Measurements from ENCODE around the gene STX3. TPM values are rescaled to one million over a fixed set of nuclear protein-coding genes. Genes with fewer than 3 reads are reported as not detected.

STX3 gene
- total and polyA plus RNA-seq, 2 experiments from 2014 or later, result 19.0 to 65.5 TPM

DNA sequence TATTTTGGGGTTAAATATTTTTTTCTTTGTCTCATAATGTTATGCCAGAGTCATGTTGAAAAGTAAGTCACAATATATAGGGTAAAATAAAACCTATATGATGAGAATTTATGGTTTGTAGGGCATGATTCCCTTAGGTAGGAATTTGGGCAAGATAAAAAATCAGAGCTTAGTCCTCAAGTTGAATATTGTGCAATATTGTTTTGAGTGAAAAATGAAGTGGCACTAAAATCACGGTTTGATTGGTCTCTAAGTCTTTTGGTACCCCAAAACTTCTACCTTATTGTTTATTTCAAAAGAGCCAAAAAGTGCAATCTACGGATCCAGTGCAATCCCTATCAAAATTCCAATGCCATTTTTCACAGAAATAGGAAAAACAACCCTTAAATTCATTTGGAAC is 57.0 kb downstream of the STX3 start:
- TF ChIP-seq, protein P1, sequence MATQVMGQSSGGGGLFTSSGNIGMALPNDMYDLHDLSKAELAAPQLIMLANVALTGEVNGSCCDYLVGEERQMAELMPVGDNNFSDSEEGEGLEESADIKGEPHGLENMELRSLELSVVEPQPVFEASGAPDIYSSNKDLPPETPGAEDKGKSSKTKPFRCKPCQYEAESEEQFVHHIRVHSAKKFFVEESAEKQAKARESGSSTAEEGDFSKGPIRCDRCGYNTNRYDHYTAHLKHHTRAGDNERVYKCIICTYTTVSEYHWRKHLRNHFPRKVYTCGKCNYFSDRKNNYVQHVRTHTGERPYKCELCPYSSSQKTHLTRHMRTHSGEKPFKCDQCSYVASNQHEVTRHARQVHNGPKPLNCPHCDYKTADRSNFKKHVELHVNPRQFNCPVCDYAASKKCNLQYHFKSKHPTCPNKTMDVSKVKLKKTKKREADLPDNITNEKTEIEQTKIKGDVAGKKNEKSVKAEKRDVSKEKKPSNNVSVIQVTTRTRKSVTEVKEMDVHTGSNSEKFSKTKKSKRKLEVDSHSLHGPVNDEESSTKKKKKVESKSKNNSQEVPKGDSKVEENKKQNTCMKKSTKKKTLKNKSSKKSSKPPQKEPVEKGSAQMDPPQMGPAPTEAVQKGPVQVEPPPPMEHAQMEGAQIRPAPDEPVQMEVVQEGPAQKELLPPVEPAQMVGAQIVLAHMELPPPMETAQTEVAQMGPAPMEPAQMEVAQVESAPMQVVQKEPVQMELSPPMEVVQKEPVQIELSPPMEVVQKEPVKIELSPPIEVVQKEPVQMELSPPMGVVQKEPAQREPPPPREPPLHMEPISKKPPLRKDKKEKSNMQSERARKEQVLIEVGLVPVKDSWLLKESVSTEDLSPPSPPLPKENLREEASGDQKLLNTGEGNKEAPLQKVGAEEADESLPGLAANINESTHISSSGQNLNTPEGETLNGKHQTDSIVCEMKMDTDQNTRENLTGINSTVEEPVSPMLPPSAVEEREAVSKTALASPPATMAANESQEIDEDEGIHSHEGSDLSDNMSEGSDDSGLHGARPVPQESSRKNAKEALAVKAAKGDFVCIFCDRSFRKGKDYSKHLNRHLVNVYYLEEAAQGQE (IDR thresholded peaks at IDR 0.05; ENCODE audit: unreplicated experiment), result no peak
- TF ChIP-seq EZH2phosphoT487 (IDR thresholded peaks at IDR 0.05; ENCODE audit: unreplicated experiment) (no peak), ZNF331 (CRISPR knock-in tag; IDR thresholded peaks at IDR 0.05; ENCODE audit: low read depth) (no peak), NANOG (IDR thresholded peaks at IDR 0.05; ENCODE audit: borderline replicate concordance) (no peak), JUNB (IDR thresholded peaks at IDR 0.05; ENCODE audit: unreplicated experiment) (no peak)
- DNase-seq (ENCODE audit: low spot score) (no peak), ATAC-seq (no peak)
- H3K4me3 Mint-ChIP-seq, result no peak overlapping the region
- Histone ChIP-seq H3K27me3 (ENCODE audit: insufficient read depth) (no peaks in the 10 kb centered on the region), H3K36me3 (ENCODE audit: insufficient read depth) (peaks cover 16% of the 10 kb centered on the region; the same call in 1 of the 2 replicates), H3K79me2 (replicated peaks; ENCODE audit: insufficient read depth) (peaks cover 16% of the 10 kb centered on the region), H3F3A (replicated peaks; ENCODE audit: low read depth) (no peaks in the 10 kb centered on the region), H4K20me1 (replicated peaks; ENCODE audit: insufficient read depth) (no peaks in the 10 kb centered on the region), H3K27ac (ENCODE audit: low read depth) (no peak overlapping the region), H3K4me2 (no peak overlapping the region), H3K4me1 (ENCODE audit: insufficient read depth) (peaks cover 48% of the 10 kb centered on the region), H2AFZ (no peak overlapping the region), H3K4me3 (no peak overlapping the region), H3K9me2 (ENCODE audit: insufficient read depth) (no peaks in the 10 kb centered on the region)
- peaks cover 47% of the 10 kb centered on the region for H3K4me1 Mint-ChIP-seq
- H3K27me3 Mint-ChIP-seq (ENCODE audit: insufficient read depth, low read depth, poor library complexity), result peaks cover 7% of the 10 kb centered on the region
- peak overlapping the region; percentile 70; the same call in 1 of the 2 replicates for H3K27ac Mint-ChIP-seq
- H3K36me3 Mint-ChIP-seq (ENCODE audit: low read depth), result peaks cover 32% of the 10 kb centered on the region
- no peaks in the 10 kb centered on the region for H3K9me3 Mint-ChIP-seq

DNA sequence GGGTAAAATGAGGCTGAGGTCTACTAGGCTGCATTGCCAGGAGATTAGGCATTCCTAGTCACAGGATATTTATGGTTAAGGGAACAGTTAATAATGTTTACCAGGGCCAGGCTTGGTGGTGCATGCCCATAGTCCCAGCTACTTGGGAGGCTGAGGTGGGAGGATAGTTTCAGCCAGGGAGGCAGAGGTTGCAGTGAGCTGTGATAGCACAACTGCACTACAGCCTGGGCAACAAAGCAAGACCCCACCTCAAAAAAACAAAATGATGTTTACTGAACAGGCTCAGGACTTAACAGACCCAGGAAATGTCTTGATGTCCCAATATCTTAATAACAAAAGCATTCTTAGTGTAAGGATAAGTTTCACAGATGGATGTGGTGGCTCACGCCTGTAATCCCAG is 58.2 kb downstream of the STX3 start:
- TF ChIP-seq STAT1 (IDR thresholded peaks at IDR 0.05; ENCODE audit: unreplicated experiment), result no peak
- TF ChIP-seq ZNF331 (CRISPR knock-in tag; IDR thresholded peaks at IDR 0.05; ENCODE audit: low read depth), result no peak
- TF ChIP-seq, protein P1 (IDR thresholded peaks at IDR 0.05; ENCODE audit: unreplicated experiment), result no peak
- no peak for TF ChIP-seq POLR2AphosphoS5 (IDR thresholded peaks at IDR 0.05; ENCODE audit: low read depth)
- TF ChIP-seq, protein P2, sequence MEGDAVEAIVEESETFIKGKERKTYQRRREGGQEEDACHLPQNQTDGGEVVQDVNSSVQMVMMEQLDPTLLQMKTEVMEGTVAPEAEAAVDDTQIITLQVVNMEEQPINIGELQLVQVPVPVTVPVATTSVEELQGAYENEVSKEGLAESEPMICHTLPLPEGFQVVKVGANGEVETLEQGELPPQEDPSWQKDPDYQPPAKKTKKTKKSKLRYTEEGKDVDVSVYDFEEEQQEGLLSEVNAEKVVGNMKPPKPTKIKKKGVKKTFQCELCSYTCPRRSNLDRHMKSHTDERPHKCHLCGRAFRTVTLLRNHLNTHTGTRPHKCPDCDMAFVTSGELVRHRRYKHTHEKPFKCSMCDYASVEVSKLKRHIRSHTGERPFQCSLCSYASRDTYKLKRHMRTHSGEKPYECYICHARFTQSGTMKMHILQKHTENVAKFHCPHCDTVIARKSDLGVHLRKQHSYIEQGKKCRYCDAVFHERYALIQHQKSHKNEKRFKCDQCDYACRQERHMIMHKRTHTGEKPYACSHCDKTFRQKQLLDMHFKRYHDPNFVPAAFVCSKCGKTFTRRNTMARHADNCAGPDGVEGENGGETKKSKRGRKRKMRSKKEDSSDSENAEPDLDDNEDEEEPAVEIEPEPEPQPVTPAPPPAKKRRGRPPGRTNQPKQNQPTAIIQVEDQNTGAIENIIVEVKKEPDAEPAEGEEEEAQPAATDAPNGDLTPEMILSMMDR (conservative IDR thresholded peaks at IDR 0.05; ENCODE audit: low read depth in 2 of 2), result no peak
- TF ChIP-seq NANOG (IDR thresholded peaks at IDR 0.05; ENCODE audit: borderline replicate concordance), result no peak
- no peak for TF ChIP-seq EZH2phosphoT487 (IDR thresholded peaks at IDR 0.05; ENCODE audit: unreplicated experiment)
- H3K36me3 ChIP-seq (ENCODE audit: insufficient read depth), result peaks cover 7% of the 10 kb centered on the region; the same call in 1 of the 2 replicates
- no peak for DNase-seq (ENCODE audit: low spot score)
- Mint-ChIP-seq H3K4me1 (peaks cover 52% of the 10 kb centered on the region), H3K27ac (no peak overlapping the region), H3K36me3 (ENCODE audit: low read depth) (peaks cover 25% of the 10 kb centered on the region), H3K4me3 (no peak overlapping the region), H3K27me3 (ENCODE audit: insufficient read depth, low read depth, poor library complexity) (peaks cover 7% of the 10 kb centered on the region), H3K9me3 (no peaks in the 10 kb centered on the region)
- no peaks in the 10 kb centered on the region for H3F3A ChIP-seq (replicated peaks; ENCODE audit: low read depth)
- H3K27ac ChIP-seq (ENCODE audit: low read depth), result no peak overlapping the region
- H2AFZ ChIP-seq, result no peak overlapping the region
- peaks cover 53% of the 10 kb centered on the region for H3K4me1 ChIP-seq (ENCODE audit: insufficient read depth)
- peaks cover 16% of the 10 kb centered on the region for H3K79me2 ChIP-seq (replicated peaks; ENCODE audit: insufficient read depth)
- H4K20me1 ChIP-seq (replicated peaks; ENCODE audit: insufficient read depth), result no peaks in the 10 kb centered on the region
- H3K27me3 ChIP-seq (ENCODE audit: insufficient read depth), result no peaks in the 10 kb centered on the region
- H3K4me3 ChIP-seq, result no peak overlapping the region
- H3K9me2 ChIP-seq (ENCODE audit: insufficient read depth), result no peaks in the 10 kb centered on the region
- H3K4me2 ChIP-seq, result no peak overlapping the region
- no peak for ATAC-seq
